ENCODE data around the gene GRB14.

GRB14 gene

GRCh38 chr2:164498836-164499235, 122.4 kb downstream of the GRB14 start:
- no peaks in the 10 kb centered on the region for H3K36me3 Mint-ChIP-seq (ENCODE audit: low read depth)
- no peak overlapping the region for H3K27ac Mint-ChIP-seq
- no peaks in the 10 kb centered on the region for H3K9me3 Mint-ChIP-seq
- H3K4me3 Mint-ChIP-seq: no peak overlapping the region
- TF ChIP-seq, protein P1, sequence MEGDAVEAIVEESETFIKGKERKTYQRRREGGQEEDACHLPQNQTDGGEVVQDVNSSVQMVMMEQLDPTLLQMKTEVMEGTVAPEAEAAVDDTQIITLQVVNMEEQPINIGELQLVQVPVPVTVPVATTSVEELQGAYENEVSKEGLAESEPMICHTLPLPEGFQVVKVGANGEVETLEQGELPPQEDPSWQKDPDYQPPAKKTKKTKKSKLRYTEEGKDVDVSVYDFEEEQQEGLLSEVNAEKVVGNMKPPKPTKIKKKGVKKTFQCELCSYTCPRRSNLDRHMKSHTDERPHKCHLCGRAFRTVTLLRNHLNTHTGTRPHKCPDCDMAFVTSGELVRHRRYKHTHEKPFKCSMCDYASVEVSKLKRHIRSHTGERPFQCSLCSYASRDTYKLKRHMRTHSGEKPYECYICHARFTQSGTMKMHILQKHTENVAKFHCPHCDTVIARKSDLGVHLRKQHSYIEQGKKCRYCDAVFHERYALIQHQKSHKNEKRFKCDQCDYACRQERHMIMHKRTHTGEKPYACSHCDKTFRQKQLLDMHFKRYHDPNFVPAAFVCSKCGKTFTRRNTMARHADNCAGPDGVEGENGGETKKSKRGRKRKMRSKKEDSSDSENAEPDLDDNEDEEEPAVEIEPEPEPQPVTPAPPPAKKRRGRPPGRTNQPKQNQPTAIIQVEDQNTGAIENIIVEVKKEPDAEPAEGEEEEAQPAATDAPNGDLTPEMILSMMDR (IDR thresholded peaks at IDR 0.05; ENCODE audit: unreplicated experiment in 3 of 3): no peak
- no peaks in the 10 kb centered on the region for H3K4me1 Mint-ChIP-seq
- H3K27me3 Mint-ChIP-seq (ENCODE audit: low read depth): no peaks in the 10 kb centered on the region

- Mint-ChIP-seq H3K27me3 (ENCODE audit: low read depth) (no peaks in the 10 kb centered on the region), H3K9me3 (no peaks in the 10 kb centered on the region), H3K4me3 (no peak overlapping the region), H3K4me1 (no peaks in the 10 kb centered on the region), H3K27ac (no peak overlapping the region), H3K36me3 (ENCODE audit: low read depth) (no peaks in the 10 kb centered on the region)
- TF ChIP-seq, protein P1 (IDR thresholded peaks at IDR 0.05; ENCODE audit: unreplicated experiment in 3 of 3): no peak
Observed at GRCh38 chr2:164496881-164497280, 124.4 kb downstream of the GRB14 start.

DNA sequence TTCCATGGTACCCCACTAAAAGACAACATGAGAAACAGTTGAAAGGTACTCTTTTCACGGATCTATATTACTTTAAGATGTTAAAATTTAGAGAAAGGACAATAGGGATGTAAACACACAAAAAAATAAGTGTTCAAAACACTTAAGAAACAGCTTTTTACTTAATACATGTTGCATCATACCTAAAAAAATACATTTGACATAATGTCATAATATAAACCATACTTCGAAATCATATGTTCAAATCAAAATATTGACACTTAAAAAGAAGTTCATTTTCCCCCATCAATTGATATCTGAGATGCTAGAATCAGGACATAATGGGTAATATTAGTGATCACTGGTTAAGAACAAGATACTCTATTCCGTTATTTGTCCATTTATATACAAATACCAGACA, 124.9 kb downstream of the GRB14 start:
- Mint-ChIP-seq H3K4me3 (no peak overlapping the region), H3K4me1 (no peaks in the 10 kb centered on the region), H3K36me3 (ENCODE audit: low read depth) (no peaks in the 10 kb centered on the region), H3K9me3 (no peaks in the 10 kb centered on the region), H3K27me3 (ENCODE audit: low read depth) (no peaks in the 10 kb centered on the region), H3K27ac (no peak overlapping the region)
- TF ChIP-seq, protein P1 (IDR thresholded peaks at IDR 0.05; ENCODE audit: unreplicated experiment in 3 of 3): no peak

GRCh38 chr2:164495491-164496223, 125.6 kb downstream of the GRB14 start:
- Mint-ChIP-seq H3K9me3 (no peaks in the 10 kb centered on the region), H3K4me3 (no peak overlapping the region), H3K27ac (peak overlapping the region in 2 of 3 experiments; percentile 38 to 68), H3K4me1 (no peaks in the 10 kb centered on the region), H3K27me3 (ENCODE audit: low read depth) (no peaks in the 10 kb centered on the region), H3K36me3 (ENCODE audit: low read depth) (no peaks in the 10 kb centered on the region)
- TF ChIP-seq, protein P1 (IDR thresholded peaks at IDR 0.05; ENCODE audit: unreplicated experiment in 3 of 3): peak; percentile 56 to 68 (median 62)

DNA sequence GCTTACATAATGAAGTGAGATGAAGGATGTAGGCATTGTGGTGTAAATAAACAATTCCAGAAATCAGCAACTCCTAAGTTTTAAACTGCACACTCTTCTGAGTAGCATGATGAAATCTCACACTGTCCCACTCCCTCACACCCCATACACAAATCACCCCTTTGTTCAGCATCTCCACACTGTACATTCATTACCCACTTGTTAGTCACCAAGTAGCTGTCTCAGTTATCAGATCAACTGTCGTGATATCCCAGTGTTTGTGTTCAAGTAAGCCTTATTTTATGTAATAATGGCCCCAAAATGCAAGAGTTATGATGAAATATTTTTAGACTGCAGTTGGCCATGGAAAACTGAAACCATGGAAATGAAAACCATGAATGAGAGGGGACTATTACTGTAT, 135.7 kb downstream of the GRB14 start:
- no peak overlapping the region for H3K4me3 Mint-ChIP-seq
- peaks cover 4% of the 10 kb centered on the region for H3K27me3 Mint-ChIP-seq (ENCODE audit: low read depth)
- H3K27ac Mint-ChIP-seq: no peak overlapping the region
- H3K36me3 Mint-ChIP-seq (ENCODE audit: low read depth): no peaks in the 10 kb centered on the region
- no peaks in the 10 kb centered on the region for H3K4me1 Mint-ChIP-seq
- H3K9me3 Mint-ChIP-seq: no peaks in the 10 kb centered on the region
- TF ChIP-seq, protein P1 (IDR thresholded peaks at IDR 0.05; ENCODE audit: unreplicated experiment in 3 of 3): no peak

- no peaks in the 10 kb centered on the region for H3K9me3 Mint-ChIP-seq
- H3K27ac Mint-ChIP-seq: no peak overlapping the region
- H3K4me3 Mint-ChIP-seq: no peak overlapping the region
- no peaks in the 10 kb centered on the region for H3K4me1 Mint-ChIP-seq
- TF ChIP-seq, protein P1 (IDR thresholded peaks at IDR 0.05; ENCODE audit: unreplicated experiment in 3 of 3): peak; percentile 67 to 78 (median 72)
- no peaks in the 10 kb centered on the region for H3K36me3 Mint-ChIP-seq (ENCODE audit: low read depth)
- H3K27me3 Mint-ChIP-seq (ENCODE audit: low read depth): peaks cover 4% of the 10 kb centered on the region
Observed at GRCh38 chr2:164479460-164479859, 141.8 kb downstream of the GRB14 start.
